HL-60 (cell line): ENCODE results near the gene ZNF28.
"Not testable (repeated sequence)": the region's sequence is repeated elsewhere in the genome, so short reads cannot be mapped to it uniquely, and the experiment has no call there.

ENCODE experiments used
- DNase-seq, 2 experiments: peaks; one replicate each; pipeline ENCODE4 v3.0.0-alpha.2; 2010 to 2020; ENCODE audit warnings: low read depth in 1 of 2, low spot score in 1 of 2
- H3K27ac ChIP-seq: fragments of 250-450 bp; sonication (Bioruptor Pico); replicated peaks from 2 replicates; pipeline ENCODE4 v1.5.1; 2020; ENCODE audit warnings: mild to moderate bottlenecking, moderate library complexity
- H3K27me3 ChIP-seq: fragments of 250-450 bp; sonication (Bioruptor Pico); 2 replicates; pipeline ENCODE4 v1.5.1; 2021; ENCODE audit warnings: mild to moderate bottlenecking, moderate library complexity; ENCODE audit not compliant: insufficient read depth, poor library complexity, severe bottlenecking
- H3K4me3 ChIP-seq: replicated peaks from 2 replicates; pipeline ENCODE4 v1.5.1; 2011; ENCODE audit warnings: mild to moderate bottlenecking, control low read depth, low read length; ENCODE audit not compliant: insufficient read depth
- POLR2AphosphoS5 ChIP-seq: IDR thresholded peaks from 2 replicates; pipeline ENCODE4 v1.6.1; 2012; ENCODE audit warnings: low read depth
- REST ChIP-seq: IDR thresholded peaks from 2 replicates; pipeline ENCODE4 v1.6.1; 2012; ENCODE audit warnings: low read depth; ENCODE audit not compliant: insufficient replicate concordance
- SPI1 ChIP-seq: IDR thresholded peaks from 2 replicates; pipeline ENCODE4 v1.6.1; 2012; ENCODE audit warnings: low read depth, mild to moderate bottlenecking, borderline replicate concordance
- long read RNA-seq: library from polyadenylated mRNA; unstranded; transcript quantifications from one replicate; pipeline ENCODE4 v2.0.0, GENCODE V29; 2020

ZNF28 gene
- long read RNA-seq, full-length matches to known transcripts = 4 of 8 reads
- long read RNA-seq, partial matches to known transcripts = 0 of 8 reads
- long read RNA-seq, other reads (novel, unspliced or antisense) = 4 of 8 reads

- TF ChIP-seq POLR2AphosphoS5 = peak; percentile 42; the same call in 1 of the 2 replicates
- H3K27me3 ChIP-seq = not testable (repeated sequence)
- Histone ChIP-seq H3K4me3 (peak within 1 kb of the TSS; percentile 59), H3K27ac (peak within 1 kb of the TSS; percentile 73)
- peak; percentile 35 to 74 for DNase-seq
These were observed at the start of gene ZNF28 for GRCh38 chr19:52821204-52821960. ZNF28 (minus strand) TSS chr19:52821633; CDS start chr19:52817958, 3,675 bp downstream.

- not testable (repeated sequence) for DNase-seq, H3K27me3 ChIP-seq, H3K4me3 ChIP-seq, H3K27ac ChIP-seq
These were observed 46.6 kb upstream of the ZNF28 start for GRCh38 chr19:52868031-52868430.

GRCh38 chr19:52857378-52858191, 36.2 kb upstream of the ZNF28 start, which contains the start of gene ZNF468:
ZNF468 (minus strand) TSS chr19:52857619; CDS start chr19:52854272, 3,347 bp downstream.
- H3K27ac ChIP-seq = peak within 1 kb of the TSS; percentile 82

GRCh38 chr19:52856540-52857377, 35.3 kb upstream of the ZNF28 start:
- not testable (repeated sequence) for DNase-seq

More at GRCh38 chr19:52857378-52858191, 36.2 kb upstream of the ZNF28 start, which contains the start of gene ZNF468:
- H3K4me3 ChIP-seq = peak within 1 kb of the TSS; percentile 64
- TF ChIP-seq POLR2AphosphoS5 (peak; percentile 83), REST (peak; percentile 14), SPI1 (peak; percentile 19; the same call in 1 of the 2 replicates)
- DNase-seq = peak; percentile 36 to 65
- H3K27me3 ChIP-seq = not testable (repeated sequence)

GRCh38 chr19:52847352-52847751, 25.9 kb upstream of the ZNF28 start:
- not testable (repeated sequence) for DNase-seq, H3K27ac ChIP-seq, H3K4me3 ChIP-seq, H3K27me3 ChIP-seq

More at GRCh38 chr19:52856540-52857377, 35.3 kb upstream of the ZNF28 start:
- Histone ChIP-seq H3K27ac (peak overlapping the region; percentile 82), H3K4me3 (peak overlapping the region; percentile 64)
- H3K27me3 ChIP-seq = not testable (repeated sequence)

GRCh38 chr19:52840825-52841465, 19.5 kb upstream of the ZNF28 start:
- not testable (repeated sequence) for H3K27me3 ChIP-seq, H3K4me3 ChIP-seq, H3K27ac ChIP-seq, DNase-seq

GRCh38 chr19:52834289-52834688, 12.9 kb upstream of the ZNF28 start:
- not testable (repeated sequence) for H3K27me3 ChIP-seq, DNase-seq, H3K4me3 ChIP-seq, H3K27ac ChIP-seq

- H3K27ac ChIP-seq, H3K27me3 ChIP-seq, H3K4me3 ChIP-seq, DNase-seq: not testable (repeated sequence)
These were observed 12.1 kb upstream of the ZNF28 start for GRCh38 chr19:52833541-52833940.

GRCh38 chr19:52829866-52830265, 8.4 kb upstream of the ZNF28 start:
- not testable (repeated sequence) for H3K4me3 ChIP-seq, H3K27me3 ChIP-seq, DNase-seq, H3K27ac ChIP-seq
